Measurements from ENCODE around the gene DPPA2.
"Not testable (repeated sequence)": the region's sequence is repeated elsewhere in the genome, so short reads cannot be mapped to it uniquely, and the experiment has no call there.

The DPPA2 gene, protein sequence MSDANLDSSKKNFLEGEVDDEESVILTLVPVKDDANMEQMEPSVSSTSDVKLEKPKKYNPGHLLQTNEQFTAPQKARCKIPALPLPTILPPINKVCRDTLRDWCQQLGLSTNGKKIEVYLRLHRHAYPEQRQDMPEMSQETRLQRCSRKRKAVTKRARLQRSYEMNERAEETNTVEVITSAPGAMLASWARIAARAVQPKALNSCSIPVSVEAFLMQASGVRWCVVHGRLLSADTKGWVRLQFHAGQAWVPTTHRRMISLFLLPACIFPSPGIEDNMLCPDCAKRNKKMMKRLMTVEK

DNA sequence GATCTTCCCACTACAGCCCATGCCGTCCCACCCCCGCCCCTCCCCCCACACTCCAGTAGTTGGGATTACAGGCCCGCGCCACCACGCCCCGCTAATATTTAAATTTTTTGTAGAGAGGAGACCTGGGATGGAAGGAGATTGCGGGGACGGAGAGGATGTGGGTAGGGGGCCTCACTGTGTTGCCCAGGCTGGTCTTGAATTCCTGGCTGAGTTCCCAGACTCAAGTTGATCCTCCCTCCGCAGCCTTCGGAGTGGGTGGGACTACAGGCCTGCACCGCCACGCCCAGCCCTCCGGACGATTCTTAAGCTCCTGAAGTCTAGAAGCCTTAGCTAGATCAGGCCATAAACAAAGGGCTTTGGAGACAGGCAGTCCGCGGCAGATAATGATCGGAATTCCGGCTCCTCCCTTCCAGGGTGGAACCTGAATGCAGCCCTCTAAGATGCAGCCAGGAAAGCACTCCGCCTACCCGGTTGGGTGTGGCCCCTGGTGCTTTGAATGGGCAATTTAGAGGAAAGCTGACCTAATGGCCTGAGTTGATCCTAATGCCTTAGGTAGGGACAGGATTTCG lies at the start of gene DPPA2:
TSS of gene DPPA2 (minus strand) at position 356 of the 569 bp plus-strand sequence. CDS start 1,975 bp downstream, outside the sequence.
- DNase-seq = no peak

DNA sequence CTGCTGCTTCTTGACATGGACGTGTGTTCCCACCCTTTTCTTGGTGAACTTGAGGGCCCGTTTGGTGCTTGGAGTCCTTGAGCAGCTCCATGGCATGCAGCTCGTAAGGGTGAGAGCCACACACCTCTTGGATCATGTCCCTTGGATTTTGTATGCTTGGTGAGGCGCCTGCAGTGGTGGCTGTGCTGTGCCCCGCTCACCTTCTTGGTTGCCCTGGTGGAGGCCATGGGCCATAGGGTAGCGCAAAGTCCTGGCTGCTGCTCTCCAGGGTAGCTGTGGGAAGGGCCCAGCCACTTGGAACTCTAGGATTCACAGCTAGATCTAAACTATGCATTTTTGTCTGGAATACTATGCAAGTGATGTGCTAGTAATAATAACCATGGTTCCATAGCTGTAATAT lies 47.8 kb upstream of the DPPA2 start:
- DNase-seq = no peak

DNA sequence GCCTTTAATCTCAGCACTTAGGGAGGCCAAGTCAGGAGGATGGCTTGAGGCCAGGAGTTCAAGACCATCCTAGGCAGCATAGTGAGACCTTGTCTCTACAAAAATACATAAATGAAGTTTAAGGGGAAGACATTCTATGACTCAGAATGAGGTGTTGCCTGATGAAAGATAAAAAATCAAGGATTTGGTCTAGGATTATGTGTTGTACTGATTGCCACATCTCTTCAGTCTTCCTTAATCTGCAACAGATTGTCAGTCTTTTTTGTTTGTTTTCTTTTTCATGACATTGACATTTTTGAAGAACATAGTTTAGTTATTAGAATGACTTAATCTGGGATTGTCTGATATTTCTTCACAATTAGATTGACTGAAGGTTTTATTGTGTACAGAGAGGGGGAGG lies 47.3 kb upstream of the DPPA2 start:
- DNase-seq = no peak

DNA sequence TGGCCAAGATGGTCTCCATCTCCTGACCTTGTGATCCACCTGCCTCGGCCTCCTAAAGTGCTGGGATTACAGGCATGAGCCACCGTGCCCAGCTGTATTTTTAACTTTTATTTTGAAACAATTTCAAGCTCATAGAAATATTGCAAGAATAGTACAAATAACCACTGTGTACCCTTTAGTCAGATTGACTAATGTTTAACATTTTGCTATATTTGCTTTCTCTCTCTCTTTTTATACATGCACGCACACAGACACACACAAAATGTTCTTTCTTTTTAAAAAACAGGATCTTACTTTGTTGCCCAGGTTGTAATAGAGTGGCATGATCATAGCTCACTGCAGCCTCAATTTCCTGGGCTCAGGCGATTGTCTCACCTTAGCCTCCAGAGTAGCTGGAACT lies 46.5 kb upstream of the DPPA2 start:
- DNase-seq = no peak

DNA sequence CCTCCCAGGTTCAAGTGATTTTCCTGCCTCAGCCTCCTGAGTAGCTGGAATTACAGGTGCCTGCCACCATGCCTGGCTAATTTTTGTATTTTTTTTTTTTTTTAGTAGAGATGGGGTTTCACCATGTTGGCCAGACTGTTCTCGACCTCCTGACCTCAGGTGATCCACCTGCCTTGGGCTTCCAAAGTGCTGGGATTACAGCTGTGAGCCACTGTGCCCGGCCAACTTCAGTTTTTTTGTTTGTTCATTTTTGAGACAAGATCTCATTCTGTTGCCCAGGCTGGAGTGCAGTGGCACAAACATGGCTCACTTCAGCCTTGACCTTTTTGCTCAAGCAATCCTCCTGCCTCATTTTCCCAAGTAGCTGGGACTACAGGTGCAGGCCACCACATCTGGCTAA lies 42.5 kb upstream of the DPPA2 start:
- not testable (repeated sequence) for DNase-seq

DNA sequence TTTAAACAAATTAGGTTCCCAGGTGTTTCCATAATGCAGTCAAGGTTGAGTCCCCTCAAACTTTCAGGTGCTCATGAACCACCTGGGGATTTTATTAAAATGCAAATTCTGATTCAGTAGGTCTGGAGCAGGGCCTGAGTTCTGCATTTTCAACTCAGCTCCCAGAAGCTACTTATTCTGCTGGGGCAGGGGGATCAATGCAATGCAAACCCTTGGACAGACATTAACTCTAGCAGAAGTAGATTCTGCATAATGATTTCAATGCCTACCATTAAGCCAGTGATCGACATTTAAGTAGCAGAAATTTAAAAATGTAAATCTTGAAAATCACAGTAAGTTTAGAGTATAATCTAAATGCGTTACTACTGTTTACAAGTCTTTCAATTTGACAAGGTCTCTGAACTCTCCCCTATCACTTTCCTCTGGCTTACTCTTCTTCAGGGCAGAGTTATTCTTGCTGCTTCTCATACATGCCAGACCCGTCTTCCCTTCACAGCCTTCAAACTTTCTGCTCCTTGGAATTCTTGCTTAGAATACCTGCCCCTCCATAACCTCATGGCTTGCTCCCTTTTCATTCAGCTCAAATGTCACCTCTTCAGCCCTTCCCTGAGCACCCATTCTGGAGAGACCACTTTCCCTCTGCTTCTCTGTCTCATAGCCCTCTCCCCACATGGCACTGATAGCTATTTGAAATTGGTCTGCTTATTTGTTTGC lies 40.3 kb upstream of the DPPA2 start:
- no peak for DNase-seq

DNA sequence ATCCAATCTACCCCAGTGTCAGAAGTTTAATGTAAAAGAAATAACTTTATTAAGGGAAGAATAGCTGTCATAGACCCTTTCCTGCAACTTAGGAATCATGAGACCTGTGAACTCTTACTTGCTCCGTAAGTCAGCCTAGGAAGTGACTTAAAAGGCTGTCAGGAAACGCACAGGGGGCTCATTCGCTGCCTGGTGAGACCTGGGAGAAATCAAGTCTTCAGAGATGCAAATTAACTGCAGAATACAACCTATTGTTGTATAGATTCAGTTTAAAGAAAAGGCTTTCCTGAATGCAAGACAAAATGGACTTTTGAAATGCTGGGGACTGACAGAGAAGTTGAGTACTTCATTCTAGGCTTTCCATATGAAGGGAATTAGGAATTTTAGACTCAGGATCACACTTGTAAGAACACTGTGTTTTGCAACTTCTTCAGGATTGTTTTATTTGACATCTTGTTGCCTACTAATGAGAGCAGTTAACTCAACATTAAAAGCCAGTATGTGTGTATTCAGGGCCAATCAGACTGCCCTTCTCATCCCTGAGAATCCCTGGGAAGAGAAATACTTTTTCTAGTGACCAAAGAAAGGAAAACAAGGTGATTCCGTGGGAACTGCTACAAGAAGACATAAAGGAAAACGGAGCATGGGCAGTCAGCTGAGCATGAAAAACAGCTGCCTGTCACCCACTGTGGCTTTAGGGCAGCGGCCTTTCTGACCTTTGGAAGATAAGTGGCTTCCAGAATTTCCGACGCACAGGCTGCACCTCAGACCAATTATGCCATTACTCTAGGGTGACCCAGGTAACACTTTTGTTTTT lies 39.5 kb upstream of the DPPA2 start:
- no peak for DNase-seq

DNA sequence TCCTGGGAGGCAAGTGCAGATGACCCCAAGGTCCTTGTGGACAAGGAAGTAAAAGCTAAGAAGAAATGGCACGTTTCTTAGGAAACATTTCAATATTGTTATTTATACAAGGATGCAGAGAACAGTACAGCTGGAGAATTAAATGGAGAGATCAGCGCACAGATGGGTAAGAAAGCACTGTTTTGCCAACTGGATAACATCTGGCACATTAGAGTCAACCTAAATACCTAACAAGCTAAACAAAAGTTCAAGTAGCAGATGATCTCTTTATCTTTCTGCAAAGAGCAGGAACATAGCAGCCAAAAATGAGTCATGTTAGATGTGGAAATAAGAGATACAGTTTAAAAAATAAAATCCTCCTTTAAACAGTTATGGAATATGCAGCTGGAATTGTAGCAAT lies 36.7 kb upstream of the DPPA2 start:
- no peak for DNase-seq

DNA sequence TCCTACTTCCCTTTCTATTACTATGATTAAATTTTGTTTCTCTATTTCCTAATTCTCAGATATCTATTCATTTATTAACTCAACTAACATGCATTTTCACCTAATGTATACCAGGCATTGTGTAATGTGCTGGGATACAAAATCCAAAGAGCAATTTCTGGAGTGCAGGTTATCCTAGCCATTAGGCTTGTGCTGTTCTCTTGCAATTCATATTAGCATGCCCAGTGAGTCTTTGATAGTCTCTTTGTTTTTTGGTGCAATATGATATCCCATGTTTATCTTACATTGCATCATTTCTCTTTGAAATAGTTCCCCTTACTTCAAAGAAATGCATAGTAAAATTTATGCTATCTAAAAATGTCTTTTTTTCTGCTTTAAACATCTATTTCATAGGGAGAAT lies 34.9 kb upstream of the DPPA2 start:
- no peak for DNase-seq

DNA sequence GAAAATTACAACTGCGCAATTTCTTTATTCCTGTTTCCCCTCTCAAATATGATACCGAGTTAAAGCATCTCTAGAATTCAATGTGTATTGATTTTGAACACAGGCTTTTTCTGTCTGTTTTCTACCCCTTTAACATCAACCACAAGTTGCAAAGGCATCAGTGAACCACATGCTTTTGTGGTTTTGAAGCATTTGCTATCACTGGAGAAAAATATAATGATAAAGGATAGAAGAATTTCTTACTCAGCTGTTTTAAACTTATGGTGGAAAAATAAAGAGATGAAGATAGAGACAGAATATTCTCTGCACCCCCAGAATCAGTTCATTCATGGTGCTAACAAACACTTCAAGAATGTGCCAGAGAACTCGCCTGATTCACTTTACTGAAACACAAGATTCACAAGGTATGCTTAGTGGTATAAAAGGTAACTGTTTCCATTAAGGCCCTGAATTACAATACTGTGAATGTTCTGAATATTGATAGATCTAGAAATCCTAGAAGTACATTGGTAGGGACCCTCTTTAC lies 30.5 kb upstream of the DPPA2 start:
- DNase-seq = no peak

DNA sequence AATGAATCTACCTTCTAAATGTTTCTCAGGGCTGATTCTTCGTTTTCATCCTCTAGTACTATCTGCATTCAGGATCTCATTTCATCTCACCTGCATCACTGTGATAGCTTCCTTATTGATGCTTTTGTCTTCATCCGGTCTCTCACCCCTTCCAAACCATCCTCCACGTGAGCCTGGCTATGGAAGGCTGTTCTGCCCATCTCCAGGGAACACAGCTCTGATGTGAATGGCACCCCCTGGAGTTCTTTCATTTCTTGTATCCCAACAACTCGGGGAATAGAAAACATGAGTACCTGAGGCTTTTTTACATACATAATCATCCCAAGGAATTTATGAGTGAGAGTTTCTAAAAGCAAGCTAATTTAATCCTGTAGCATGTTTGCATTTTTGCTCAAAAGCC lies 29.8 kb upstream of the DPPA2 start:
- DNase-seq = no peak

DNA sequence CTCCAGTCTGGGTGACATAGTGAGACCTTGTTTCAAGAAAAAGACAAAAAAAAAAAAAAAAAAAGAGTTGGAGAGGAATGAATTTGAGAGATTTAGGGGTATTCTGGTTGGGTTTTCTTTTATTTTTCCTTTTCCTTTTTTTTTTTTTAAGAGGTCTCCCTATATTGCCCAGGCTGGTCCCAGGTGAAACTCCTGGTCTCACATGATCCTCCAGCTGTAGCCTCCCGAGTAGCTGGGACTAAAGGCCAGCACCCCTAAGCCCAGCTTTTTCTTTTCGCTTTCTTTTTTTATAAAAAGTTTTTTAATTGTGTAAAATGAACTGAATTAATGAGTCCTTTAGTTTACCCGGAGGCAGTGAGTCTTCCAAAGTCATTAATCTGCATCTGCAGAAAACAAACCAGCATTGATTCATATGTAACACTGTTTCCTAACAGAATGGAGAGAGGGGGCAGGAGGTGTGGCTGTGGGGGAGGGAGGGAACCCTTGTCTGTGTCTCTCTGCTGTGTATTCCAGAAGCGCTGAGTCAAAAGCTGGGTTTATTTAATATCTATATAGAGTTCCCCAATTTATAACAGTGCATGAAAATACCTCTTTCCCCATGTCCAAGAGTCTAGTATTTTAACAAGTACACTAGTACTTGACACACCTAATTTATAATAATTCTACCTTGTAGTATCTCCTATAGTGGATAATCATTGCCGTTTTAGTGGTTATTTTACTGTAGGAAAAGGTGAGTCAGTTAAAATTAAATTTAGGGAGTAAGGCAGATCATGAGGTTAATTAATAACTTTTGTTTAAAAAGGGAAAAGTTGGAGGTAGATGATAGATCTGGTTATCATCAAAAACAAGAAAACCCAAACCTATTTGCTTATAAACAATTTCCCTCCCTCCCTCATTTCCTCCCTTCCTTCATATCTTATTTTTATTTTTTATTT lies 23.7 kb upstream of the DPPA2 start:
- DNase-seq = no peak

DNA sequence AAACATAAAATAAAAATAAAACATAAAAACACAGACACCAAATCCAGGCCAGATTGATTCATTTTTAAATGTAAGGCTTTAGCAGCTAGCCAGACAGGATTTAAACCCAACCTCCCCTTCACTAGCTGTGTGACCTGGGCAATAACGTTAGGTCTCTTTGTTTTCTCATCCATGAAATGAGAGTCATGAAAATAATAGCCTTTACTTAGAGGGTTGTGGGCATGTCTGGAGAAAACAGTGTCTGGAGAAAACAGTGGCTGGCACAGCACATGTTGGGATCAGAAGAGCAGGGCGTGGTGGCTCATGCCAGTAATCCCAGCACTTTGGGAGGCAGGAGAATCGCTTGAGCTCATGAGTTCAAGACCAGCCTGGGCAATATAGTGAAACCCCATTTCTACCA lies 22.9 kb upstream of the DPPA2 start:
- DNase-seq = no peak

DNA sequence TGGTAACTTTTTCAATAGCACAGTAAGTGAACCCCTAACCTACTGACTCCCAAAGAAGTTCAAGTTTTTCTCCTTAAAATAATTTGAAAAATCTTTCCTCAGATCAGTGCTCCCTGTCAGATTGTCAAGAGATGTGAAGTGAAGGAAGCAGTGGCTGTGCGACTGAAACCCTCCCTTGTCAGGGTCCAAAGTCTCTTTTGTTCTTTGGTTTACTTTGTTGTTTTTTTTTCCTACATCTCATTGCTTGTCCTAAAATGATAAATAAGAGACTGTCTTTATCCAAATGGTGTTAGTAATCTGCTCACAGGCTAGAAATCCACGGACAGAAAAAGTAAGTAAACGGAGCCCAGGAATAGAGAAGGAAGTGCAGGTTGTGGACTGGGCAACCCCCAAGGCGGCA lies 22.0 kb upstream of the DPPA2 start:
- no peak for DNase-seq

DNA sequence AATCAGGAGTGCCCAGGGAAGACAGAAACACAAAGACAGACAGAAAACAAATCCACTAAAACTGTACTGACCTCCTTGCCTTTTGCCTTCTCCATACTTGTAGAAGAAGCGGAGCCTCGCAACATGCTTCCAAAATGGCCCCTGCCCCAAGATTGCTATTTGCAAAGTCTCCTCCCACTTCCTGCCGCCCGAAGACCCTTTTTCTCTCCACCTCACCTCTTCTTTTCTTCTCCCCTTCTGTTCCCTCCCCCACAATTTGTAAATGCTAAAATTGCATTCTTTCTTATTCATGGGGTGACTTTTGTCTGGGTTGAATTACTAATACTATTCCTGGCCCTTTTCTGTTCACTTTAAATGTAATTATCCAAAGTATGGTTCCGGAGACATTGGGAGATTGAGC lies 21.1 kb upstream of the DPPA2 start, which contains the start of gene DPPA4:
TSS of gene DPPA4 (minus strand) at position 154 of the 400 bp plus-strand sequence. CDS start at position 125, 29 bp downstream.
- no peak for DNase-seq

DNA sequence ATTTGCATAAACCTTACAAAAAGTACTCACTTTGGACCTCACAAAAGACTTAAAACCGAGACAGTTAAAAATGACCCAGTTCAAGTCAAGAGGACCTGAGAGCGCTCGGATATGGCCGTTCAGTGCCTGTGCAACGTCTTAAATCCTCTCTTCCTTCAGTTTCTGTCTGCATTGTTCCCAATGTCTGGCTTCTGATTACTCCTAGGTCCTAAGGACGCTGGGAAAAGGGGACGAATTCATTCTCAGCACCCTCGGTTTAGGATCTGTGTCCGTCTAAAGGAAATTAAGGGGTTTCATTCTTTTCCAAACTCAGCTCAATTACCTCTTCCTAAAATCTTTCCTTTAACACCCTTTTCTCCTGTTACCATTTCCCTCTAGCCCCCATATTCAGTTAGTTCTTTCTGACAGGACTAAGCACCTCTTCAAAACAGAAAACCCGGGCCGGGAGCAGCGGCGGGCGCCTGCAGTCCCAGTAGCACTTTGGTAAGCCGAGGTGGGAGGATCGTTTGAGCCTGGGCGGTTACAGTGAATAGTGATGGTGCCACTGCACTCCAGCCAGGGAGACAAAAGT lies 20.1 kb upstream of the DPPA2 start:
- DNase-seq = peak in 1 of 6 experiments; percentile 1

DNA sequence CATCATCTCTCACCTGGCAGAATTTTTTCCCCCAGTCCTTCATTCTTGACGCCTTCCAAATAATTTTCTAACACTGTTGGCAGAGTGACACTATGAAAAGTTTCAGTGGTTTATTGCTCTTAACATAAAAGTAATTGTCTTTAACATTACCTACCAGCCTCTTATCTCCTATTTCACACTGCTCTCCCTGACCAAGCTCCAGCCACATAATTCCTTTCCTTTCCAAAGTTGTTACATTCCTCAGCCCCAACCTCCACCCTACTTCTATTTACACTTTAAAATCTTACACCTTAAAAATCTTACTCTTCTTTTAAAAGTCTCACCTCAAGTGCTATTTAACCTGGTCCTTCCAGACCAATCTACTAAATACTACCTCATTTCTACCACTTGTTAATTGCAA lies 18.3 kb upstream of the DPPA2 start:
- no peak for DNase-seq

DNA sequence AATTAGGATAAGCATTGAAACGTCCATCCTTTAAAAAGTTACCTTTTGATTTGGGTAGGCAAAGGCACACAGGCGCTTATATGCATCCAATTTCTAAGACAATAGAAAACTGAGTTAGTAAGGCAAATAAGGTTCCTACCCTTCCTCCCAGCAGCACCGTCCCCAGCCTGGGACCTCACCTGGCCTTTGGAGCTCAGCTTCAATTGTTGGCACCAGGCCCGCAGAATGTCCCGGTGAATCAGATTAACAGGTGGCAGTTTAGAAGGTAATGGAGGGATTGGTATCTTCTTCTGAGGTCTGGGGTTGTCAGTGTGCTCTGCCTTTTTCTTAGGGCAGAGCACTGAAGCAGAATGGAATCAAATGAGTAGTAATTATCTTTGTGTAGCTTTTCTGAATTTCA lies 15.4 kb upstream of the DPPA2 start:
- no peak for DNase-seq

DNA sequence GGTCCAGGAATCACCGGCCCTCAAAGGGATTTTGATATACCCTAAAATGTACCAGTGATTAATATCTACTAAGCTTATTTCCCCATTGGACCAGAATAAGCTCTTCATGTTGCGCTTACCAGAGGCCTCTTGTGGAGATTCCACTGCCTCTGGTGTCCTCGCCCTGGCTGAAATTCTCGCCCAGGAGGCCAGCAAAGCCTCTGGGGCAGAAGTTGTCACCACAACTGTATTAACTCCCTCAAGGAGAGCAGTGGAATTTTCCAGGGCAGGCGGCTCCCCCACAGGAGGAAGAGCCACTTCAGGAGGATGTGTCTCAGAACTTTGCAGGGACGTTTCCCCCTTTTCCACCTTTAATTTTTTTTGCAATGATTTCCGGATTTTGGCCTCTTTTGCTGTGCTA lies 14.1 kb upstream of the DPPA2 start:
- DNase-seq = no peak

DNA sequence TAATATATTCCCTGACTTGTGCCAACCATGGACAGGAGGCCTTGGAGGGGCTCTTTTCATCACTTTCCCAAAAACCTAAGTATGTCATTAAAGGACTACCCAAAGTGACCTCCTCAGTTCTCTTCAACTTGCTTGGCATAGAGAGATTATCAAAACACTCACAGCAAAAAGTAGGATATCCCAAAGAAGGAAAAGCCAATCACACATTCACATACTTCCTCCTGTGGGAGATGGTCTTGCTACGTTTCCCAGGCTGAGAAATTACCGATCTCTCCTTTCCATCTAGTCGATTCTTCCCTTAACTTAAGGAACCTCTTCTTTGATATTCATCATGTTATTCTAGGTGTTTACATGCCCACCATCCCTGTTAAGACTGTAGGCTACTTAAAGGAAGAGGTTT lies 11.9 kb upstream of the DPPA2 start:
- DNase-seq = no peak

DNA sequence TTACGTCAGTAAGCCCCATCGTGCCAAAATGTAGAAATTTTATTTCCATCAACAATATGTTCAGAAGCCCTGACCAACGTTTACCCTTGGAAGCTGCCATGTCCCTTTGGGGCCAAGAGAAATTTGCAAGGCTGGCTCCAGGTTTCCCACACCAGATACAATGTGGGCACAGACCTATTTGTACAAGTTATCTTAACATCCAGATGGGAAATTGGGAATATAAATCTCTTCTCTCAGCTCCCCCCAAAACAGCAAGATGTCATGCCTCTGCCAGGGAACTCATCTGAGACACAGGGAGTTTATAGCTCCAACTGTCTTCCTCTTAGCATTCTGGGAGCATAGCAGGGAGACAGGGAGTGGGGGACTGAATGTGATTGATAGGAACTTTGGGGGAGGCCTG lies 9.3 kb upstream of the DPPA2 start:
- DNase-seq = no peak

DNA sequence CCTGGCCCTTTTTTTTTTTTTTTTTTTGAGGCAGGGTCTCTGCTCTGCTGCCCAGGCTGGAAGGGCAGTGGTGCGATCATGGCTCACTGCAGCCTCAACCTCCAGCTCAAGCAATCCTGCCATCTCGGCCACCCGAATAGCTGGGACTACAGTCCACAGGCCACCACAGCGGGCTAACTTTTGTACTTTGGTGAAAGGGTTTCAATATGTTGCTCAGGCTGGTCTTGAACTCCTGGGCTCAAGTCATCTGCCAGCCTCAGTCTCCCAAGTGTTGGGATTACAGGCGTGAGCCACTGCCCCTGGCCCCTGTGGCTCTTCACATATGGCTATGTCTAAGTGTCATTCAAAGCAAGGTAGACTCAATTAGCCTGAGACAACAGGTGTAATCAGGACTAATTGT lies 8.8 kb upstream of the DPPA2 start:
- DNase-seq = no peak
